Activated CD8-positive, alpha-beta memory T cell treated with anti-CD3 and anti-CD28 coated beads, Interleukin-2, amount 50 U/mL, for 4 hours (primary cell): ENCODE data around the gene SMAD7.

Experiments used
- DNase-seq: peaks from one replicate; pipeline ENCODE4 v3.0.0-alpha.2; 2020

SMAD7 gene

DNA sequence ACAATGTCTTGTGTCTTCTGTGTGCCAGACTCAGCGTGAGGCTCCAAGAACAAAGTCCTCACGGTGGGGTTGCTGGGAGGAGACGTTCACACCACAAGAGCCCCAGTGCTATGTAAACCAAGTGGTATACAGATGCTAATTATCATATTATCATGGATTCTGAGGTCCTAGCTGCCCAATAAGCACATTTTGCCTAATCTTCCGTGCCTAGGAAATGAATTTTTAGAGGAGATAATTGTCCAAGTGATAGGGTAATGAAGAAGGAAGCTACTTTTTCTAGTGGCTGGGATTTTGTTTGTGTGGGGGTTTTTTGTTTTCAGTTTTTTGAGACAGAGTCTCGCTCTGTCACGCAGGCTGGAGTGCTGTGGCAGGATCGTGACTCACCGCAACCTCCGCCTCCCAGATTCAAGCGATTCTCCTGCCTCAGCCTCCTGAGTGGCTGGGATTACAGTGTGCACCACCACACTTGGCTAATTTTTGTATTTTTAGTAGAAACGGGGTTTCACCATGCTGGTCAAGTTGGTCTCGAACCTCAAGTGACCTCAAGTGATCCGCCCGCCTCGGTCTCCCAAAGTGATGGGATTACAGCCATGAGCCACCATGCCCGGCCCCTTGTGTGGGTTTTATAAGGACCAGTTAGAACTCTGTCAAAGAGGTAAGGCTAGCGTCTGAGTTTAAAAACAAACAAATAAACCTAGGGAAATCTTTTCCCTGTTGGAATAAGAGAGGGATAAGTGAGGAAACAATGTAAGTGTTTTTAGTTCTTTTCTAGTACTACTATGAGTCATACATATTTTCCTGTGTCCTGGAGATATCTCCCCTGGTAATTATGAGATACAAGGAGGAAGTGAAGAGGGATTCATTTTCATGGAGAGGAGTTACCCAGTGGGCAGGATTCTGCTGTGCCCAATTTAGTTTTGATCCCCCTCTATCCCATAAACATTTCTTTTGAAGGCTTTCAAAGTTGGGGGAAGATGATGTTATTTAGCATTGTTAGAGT, 9.5 kb upstream of the SMAD7 start:
- no peak for DNase-seq

DNA sequence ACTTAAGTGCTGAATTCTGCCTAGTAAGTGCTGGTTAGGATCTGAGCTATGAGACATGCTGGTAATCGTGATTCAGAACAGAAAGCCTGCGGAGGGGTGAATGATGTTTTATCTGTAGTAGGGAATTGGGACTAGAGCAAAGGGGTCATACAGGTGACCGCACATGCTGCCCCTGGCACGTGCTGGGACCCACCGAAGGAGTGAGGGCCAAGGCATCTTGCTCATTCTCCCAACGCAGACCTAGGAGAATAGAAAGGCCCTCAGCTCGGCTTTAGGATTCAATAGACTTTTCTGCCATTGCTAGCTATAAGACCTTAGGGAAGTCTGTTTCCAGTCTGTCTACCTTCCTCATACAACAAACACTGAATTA, 8.8 kb upstream of the SMAD7 start:
- DNase-seq, result no peak

DNA sequence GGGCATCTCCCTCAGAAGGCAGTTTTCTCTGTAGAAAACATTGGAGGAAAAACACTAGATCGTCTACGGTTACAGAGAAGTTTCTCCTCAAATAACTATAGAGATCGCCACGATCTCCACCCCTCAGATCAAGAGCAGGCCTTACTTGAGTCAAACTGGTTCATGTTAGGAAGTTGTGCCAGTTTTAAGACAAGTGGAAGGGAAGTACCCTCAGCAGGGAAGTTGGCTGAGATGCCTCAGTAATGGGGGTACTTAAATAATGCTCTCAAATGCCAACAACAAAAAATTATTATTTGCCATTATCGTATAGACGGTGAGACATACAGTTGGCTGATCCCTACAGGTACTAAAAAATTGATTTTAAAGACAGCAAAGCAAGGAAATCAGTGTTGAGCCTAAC, 8.2 kb upstream of the SMAD7 start:
- no peak for DNase-seq

DNA sequence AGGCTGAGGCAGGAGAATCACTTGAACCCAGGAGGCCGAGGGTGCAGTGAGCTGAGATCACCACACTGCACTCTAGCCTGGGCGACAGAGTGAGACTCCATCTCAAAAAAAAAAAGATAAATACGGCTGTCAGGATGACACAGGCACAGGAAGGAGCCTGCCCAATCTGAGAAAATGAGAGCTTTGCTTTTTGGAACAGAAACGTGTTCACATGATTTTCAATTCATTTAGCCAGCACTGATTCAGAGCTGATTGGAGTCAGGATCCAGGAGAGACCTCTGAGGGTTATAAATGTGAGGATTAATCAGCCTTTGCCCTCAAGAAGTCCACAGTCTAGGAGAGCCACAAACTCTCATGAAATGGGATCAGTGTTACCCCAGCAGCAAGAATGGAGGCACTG, 6.9 kb upstream of the SMAD7 start:
- DNase-seq, result no peak

DNA sequence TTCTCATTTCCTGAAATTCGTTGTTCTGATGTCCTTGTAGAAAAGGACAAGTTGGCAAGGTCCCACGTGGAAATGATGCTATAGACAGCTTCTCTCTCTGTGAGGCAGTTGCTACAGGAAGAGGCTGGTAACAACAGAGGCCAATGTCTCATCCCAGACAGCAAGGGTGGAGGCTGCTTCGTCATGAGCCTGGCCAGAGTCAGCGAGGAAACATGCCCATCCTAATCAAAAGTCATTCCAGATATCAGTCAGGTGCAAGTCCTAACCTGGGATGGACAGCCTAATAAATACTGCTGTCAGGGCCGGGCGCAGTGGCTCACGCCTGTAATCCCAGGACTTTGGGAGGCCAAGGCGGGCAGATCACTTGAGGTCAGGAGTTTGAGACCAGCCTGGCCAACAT, 6.4 kb upstream of the SMAD7 start:
- no peak for DNase-seq

DNA sequence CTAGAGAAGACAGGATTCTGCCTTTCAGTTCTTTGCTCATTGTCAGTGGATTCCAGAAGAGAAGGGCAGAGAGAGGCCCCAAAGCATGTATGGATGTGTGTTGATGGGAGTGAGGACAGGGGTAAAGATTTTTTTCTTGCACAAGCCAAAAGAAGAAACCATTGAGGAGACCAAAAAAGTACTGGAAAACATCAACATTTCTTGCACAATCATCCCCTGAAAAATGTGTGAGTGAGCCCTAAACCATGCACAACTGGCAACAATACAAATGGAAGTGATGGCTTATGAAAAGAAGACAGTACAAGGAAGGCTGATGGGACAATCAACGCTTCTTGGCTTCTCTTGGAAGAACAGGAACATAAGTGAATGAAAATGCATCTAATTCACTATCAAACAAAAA, 5.6 kb upstream of the SMAD7 start:
- no peak for DNase-seq

DNA sequence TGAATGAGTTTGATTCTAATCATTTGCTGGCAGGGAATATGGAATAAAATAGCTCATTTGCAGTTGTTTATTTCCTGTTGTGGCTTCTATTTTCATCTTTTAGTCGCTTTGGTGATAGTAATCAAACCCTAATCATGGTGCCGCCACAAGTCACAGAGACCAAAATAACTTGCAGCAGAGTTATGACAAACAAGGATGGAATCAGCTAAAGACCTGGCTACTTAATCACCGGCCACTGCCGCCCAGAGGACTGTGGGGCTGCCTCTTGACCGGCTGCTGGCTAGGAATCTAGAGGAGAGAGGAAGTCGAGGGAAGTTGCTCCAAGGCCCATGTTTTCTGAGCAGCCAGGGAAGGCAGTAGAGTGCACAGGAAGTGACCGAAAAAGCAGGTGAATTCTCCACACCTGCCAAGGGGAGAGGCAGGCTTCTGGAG, 5.1 kb upstream of the SMAD7 start:
- DNase-seq, result no peak

DNA sequence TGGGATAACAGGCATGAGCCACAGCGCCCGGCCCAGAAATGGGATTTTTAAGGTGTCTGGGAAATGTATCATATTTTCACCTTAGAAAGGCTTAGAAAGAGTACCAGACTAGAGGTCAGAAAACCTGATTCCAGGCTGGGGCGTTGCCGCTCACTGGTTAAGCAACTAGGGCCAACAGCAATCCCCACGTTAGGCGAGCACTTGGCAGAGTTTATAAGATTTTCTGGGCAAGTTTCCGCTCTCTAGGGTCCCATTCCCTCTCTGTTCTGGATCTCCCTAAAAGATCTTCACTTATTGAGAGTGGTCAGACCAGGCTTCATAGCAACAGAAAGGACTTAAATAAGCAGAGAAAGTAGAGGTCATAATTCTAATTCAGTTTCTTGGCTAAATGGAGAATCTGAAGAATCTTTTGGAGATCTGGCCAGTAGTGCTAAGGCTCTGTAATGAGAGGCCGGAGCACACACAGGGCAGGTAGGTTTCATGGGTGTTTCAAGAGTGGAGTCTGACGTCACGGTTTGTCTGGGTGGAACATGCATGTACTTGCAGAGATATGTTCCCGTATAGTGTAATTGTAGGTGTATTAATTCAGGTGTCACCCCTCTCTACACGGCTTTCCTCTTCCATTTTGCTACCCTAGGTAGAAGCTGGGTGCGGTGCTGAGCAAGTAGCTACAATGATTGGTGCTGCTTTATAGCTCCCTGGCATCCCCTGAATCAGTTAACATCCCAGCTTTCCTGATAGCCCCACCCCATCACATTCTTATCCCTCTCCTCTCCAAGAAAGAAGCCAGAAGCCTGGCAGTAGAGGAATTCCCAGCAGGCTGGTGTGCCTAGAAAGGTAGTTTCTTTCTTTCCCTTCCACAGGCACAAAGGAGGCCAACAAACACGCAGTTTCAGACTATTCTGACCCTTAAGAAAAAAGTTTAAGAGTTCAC, 4.4 kb upstream of the SMAD7 start:
- no peak for DNase-seq

DNA sequence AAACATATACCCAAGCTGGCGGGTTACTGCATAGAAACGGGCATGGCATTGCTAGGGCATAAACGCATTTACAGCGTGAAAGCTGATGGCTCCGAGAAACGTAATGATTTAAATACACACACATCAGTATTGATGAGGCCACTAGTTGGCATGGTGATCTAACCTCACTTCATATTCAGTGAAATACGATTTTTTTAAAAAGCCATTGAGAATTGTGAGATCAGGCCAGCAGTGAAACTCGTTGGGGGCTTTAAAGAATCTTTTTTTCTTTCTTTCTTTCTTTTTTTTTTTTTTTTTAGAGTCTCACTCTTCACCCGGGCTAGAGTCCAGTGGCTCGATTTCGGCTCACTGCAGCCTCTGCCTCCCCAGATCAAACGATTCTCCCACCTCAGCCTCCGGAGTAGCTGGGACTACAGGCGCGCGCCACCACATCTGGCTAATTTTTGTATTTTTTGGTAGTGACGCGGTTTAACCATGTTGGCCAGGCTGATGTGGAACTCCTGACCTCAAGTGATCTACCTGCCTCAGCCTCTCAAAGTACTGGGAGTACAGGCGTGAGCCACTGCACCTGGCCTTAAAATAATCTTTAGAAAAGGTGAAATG, 2.4 kb upstream of the SMAD7 start:
- DNase-seq, result no peak

DNA sequence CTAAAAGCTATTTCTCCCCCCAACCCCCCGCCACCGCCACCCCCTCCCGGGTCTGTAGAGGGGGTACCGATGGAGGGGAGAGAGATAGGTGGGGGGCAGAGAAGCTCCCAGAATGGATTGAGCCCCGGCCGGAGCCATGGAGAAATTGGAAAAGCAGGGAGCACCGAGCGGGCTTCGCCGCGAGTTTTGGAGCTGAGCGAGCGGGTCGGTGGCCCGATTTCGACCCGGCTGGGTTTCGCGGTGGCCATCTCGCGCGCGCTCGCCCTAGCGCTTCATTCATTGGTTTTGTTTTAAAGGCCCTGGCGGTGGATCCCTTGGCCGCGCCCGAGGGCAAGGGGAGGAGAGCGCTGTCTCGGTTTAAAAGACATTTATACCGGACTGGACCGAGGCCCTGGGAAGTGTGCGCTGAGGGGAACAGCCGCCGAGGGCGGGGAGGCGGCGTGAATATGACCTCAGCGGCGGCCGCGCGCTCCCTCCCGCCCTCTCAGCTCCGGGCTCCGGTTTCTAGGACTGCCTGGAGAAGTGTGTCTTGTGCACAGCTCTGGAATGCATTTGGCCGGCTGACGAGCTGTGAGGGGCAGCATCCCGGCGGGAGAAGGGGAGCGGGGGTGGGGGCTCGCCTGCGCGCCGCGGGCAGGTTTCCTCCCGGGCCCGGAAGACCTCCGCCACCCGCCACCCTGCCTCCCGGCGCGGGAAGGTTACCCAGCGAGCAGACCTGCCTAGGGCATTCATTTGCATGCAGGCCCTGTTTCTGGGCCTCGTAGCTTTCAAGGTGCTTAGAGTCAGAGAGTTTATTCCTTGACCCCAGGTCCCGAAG, 1.7 kb upstream of the SMAD7 start:
- peak; percentile 54 for DNase-seq

DNA sequence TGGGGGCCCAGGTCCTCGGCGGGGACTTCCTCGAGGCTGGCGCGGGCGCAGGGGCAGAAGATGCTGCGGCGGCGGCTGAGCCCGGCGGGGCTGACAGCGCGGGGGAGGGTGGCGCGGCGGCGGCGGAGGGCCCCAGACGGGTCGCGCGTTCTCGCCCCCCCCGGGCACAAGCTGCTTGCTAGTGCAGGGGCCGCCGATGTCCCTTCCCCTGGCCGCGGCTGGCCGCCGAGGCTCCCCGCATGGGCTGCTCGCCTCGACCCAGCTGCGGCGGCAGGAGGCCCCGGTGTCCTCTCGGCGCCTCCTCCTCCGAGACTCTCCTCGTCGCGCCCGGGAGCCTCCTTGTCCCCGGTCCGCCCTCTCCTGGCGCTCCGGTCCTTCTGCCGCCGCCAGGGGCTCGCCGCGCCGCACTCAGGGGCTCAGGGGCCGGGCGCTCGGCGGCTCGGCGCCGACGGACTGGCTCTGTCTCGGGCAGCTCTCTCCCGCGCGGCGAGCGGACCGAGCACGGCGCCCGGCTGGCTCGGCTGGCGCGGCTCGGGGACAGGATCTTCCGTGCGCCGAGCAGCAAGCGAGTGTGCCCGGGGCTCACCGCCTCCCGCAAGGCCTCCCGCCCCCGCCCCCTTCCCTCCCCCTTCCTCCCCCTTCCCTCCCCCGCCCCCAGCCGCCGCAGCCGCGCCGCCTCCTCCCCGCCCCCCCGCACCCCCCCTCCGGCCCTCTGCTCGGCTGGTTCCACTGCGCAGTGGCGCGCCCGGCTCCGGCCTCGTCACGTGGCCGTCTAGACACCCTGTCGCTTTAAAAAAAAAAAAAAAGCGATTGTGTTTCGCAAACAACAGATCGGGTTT, 902 bp upstream of the SMAD7 start:
- peak; percentile 77 for DNase-seq

DNA sequence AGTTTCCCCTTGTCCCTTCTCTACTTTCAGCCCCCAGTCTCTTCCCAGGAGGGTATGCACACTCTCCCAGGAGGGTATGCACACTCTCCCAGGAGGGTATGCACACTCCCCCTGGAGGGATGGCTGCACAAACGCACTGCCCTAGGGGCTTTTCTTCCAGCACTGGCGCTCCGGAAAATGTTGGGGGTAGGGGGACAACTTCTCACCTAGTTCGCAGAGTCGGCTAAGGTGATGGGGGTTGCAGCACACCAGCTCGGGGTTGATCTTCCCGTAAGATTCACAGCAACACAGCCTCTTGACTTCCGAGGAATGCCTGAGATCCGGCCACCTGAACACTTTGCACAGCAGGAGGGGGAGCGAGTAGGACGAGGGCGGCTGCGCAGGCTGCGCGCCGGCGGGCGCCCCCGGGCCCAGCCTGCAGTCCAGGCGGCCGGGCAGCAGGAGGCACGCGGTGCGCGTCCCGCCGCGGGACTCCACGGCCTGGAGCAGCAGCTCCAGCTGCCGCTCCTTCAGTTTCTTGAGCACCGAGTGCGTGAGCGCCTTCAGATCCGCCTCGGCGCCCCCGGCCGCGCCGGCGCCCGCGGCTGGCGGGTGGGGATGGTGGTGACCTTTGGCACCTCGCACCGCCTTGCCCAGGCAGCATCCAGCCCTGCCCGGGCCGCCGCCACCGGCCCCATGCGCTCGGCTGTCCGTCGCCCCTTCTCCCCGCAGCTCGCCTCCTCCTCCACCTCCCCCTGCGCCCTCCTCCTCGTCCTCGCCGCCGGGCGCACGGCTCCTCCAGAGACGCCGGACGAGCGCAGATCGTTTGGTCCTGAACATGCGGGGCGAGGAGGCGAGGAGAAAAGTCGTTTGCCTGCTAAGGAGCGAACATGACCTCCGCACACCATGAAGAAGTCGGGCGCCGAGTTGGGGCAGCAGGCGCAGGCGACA, 894 bp downstream of the SMAD7 start:
- no peak for DNase-seq

DNA sequence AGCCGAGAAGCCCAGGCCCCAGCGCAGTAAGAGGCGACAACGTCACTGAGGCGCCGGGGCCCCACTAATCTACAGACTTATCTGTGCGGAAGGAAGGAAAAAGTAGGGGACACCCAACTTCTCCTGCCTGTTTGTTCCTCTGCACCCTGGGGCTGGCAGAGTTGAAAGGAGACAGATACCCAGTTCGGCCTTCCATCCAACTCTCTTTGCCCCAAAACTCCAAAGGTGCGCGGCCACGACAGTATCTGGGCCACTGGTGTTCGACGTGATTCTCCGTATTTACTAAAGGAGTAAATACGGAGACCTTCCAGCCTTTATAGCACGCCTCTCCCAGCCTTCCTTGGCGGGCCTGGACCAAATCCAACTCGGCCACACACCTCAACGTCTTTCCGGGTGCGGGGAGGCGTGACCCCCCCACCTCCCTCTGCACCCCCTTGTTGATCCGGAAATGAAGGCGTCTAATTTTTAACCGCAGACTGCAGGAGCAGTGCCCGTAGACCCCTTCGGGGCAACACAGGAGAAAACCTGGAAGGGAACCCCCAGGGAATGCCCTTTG, 1.6 kb downstream of the SMAD7 start:
- DNase-seq, result peak; percentile 40

DNA sequence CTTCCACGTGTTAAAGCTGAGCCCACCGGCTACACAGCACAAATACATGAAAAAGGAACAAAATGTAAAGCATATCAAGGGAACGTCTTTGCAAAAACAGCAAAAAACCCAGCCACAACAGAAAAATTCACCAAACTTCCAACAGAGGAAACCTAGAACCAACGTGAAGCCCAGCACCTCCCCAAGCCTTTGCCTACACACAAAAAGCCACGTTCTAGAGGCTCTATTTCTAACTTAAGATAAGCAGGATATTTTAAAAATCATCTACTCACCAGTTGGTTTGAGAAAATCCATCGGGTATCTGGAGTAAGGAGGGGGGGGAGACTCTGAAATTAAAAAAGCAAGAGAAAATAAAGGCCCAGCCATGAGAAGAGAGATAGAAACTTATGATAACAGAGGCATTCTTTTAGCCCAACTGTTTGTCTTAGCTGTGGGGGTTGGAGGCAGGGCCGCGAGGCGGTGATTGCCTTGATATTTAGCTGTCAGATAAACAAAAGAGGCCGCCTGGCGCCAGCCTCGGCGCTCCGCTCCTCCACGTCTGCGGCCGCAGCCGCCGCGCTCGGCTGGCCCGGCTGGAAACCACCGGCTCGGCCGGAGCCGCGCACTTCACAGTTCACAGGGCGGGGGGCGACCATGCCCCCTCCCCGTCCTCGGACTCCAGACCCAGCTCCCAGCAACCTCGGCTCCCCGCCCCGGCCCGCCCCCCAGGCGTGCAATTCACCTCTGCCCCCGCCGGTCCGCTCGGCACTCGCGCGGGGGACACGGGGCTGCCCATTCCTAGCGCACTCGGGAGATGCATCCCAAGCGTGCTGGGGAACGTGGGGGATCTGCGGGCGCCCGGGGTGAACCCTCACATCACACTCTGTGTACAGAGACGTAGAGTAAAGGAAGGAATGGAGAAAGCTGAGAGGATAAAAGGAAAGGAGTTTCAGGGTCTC, 2.4 kb downstream of the SMAD7 start:
- peak; percentile 55 for DNase-seq

DNA sequence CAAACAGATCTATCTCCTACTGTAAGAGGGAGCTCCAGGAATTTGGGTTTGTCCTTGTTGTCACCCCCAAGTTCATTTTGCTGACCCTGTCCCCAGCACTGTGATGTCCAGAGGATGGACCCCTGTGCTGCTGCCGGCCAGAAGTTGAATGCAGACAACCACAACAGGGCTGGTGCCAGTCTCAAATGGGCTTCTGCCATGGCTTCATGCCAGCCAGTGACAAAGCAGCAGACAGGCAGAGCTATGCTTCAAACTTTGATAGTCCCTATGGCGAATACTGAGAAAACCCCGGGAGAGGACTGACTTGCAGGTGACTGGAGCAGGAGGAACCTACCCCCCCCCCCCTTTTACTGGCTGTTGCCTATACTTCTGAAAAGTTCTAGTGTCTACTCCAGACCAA, 3.2 kb downstream of the SMAD7 start:
- no peak for DNase-seq

DNA sequence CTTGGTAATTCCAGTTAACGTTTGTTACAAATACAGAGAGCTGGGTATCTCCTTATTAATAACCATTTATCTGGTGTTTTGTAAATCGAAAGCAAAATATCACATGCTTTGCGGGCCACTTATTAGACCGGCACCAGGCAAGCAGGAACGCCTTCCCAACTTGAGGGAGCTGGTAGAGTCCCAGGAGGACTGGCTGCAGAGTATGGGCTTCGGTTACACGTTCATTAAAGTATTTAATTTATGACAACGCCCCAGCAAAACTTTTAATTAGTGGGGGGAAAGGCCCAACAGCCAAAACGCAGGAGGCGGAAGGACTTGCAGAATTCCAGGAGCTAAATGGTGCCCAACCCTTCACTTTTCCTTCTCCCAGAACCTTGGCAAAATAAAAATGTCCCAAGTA, 3.7 kb downstream of the SMAD7 start:
- DNase-seq, result no peak

DNA sequence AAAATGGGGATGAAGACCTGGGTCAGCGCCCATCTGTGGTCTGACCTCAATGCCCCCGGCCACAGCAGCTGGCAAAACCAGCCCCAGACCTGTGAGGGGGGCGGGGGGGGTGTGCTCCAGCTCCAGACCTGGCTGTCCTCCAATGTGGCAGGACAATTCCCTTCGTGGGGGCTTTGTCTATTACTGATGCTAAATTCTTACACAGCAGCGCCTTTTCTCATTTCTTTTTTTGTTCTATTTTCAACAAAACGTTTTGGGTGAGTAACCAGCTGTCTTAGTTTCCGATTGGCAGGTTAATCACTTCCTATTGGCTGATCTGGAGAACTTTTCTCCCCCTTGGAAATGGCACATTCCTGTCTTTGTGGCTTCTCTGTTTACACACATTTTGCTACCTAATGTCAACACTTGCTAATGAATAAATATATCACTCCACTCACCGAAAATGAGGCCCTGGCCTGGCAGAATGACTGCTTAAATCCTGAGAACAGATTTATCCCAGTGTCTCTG, 4.4 kb downstream of the SMAD7 start:
- no peak for DNase-seq

DNA sequence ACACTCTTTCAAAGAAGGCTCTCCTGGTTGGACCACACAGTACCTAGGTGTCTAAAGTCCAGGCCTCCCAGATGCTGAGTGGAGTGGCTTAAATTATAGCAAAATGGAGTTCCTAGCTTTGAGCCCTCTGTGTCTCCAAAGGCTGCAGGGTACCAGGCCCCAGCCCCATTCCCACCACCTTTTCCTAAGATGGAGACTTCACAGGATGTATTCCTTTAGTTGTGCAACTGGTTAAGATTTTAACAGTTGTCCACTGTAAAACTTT, 4.9 kb downstream of the SMAD7 start:
- DNase-seq, result no peak

DNA sequence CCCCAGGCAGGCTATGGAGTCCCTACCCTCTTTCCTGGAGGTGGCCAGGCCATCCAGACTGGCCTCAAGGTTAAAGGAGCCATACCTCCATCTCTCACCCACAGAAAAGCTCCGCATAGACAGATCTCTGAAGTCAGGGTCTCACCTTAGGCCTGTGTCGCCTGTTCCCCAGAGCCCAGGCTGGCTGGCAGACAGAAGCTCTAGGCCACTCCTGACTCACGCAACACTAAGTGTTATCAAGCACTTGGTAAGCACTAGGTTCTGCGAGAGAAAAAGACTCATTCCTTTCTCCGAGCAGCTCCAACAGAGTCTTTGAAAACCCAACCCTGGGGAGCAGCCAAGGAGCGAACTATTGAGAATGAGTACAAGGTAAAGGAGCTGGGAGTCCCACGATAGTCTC, 6.1 kb downstream of the SMAD7 start:
- DNase-seq, result no peak
